GM19452 (cell line): ENCODE data around the gene ICAM5.
"Not testable (repeated sequence)": the region's sequence is repeated elsewhere in the genome, so short reads cannot be mapped to it uniquely, and the experiment has no call there.

Experiments used
- ATAC-seq: cut with Tn5 transposase; IDR thresholded peaks from one replicate; pipeline ENCODE4 v1.9.1; 2021; ENCODE audit not compliant: unreplicated experiment

The ICAM5 gene

GRCh38 chr19:10289836-10290356 lies at the start of gene ICAM5:
TSS of gene ICAM5 (plus strand) at chr19:10289952. CDS start at chr19:10290044, 92 bp downstream.
- ATAC-seq, result no peak

- ATAC-seq, result not testable (repeated sequence)
Observed at GRCh38 chr19:10241826-10242449, 47.8 kb upstream of the ICAM5 start.

GRCh38 chr19:10243606-10244005 lies 46.1 kb upstream of the ICAM5 start:
- ATAC-seq, result no peak

- ATAC-seq, result no peak
Observed at GRCh38 chr19:10245189-10245939, 44.4 kb upstream of the ICAM5 start.

- no peak for ATAC-seq
Observed at GRCh38 chr19:10246511-10246910, 43.2 kb upstream of the ICAM5 start.

- peak; percentile 84 for ATAC-seq
Observed at GRCh38 chr19:10251792-10252694, 37.7 kb upstream of the ICAM5 start, which contains the start of gene MRPL4. TSS of gene MRPL4 (plus strand) at chr19:10252214. CDS start at chr19:10252254, 40 bp downstream.

- no peak for ATAC-seq
Observed at GRCh38 chr19:10252707-10253106, 37.0 kb upstream of the ICAM5 start.

GRCh38 chr19:10254244-10254643 lies 35.5 kb upstream of the ICAM5 start:
- no peak for ATAC-seq

- no peak for ATAC-seq
Observed at GRCh38 chr19:10255358-10255757, 34.4 kb upstream of the ICAM5 start.

- ATAC-seq, result no peak
Observed at GRCh38 chr19:10256551-10256950, 33.2 kb upstream of the ICAM5 start.

GRCh38 chr19:10256970-10257615 lies 32.7 kb upstream of the ICAM5 start:
- ATAC-seq, result no peak

GRCh38 chr19:10258080-10258710 lies 31.6 kb upstream of the ICAM5 start:
- no peak for ATAC-seq

- ATAC-seq, result no peak
Observed at GRCh38 chr19:10259162-10259905, 30.4 kb upstream of the ICAM5 start.

- no peak for ATAC-seq
Observed at GRCh38 chr19:10260141-10260584, 29.6 kb upstream of the ICAM5 start.

GRCh38 chr19:10262771-10263170 lies 27.0 kb upstream of the ICAM5 start:
- no peak for ATAC-seq

- ATAC-seq, result no peak
Observed at GRCh38 chr19:10266706-10267105, 23.0 kb upstream of the ICAM5 start.

GRCh38 chr19:10268071-10268470 lies 21.7 kb upstream of the ICAM5 start:
- ATAC-seq, result no peak

GRCh38 chr19:10269333-10270179 lies 20.2 kb upstream of the ICAM5 start:
- ATAC-seq, result peak; percentile 45
